Lower leg skin (tissue), 3 donors: Measurements from ENCODE around the gene NTSR1.

Experiments used
- POLR2A ChIP-seq, 2 donors: fragments of 450-650 bp; IDR thresholded peaks; one replicate each; pipeline ENCODE4 v1.6.1; 2016 to 2017; ENCODE audit warnings: antibody characterized with exemption in 2 of 2, mild to moderate bottlenecking in 1 of 2, moderate library complexity in 1 of 2
- TF ChIP-seq, protein P1 (sequence below), 3 donors: fragments of 450-650 bp; IDR thresholded peaks; one replicate each; pipeline ENCODE4 v1.5.1; 2016; ENCODE audit warnings: antibody characterized with exemption in 3 of 3, mild to moderate bottlenecking in 3 of 3, moderate library complexity in 2 of 3

DNA sequence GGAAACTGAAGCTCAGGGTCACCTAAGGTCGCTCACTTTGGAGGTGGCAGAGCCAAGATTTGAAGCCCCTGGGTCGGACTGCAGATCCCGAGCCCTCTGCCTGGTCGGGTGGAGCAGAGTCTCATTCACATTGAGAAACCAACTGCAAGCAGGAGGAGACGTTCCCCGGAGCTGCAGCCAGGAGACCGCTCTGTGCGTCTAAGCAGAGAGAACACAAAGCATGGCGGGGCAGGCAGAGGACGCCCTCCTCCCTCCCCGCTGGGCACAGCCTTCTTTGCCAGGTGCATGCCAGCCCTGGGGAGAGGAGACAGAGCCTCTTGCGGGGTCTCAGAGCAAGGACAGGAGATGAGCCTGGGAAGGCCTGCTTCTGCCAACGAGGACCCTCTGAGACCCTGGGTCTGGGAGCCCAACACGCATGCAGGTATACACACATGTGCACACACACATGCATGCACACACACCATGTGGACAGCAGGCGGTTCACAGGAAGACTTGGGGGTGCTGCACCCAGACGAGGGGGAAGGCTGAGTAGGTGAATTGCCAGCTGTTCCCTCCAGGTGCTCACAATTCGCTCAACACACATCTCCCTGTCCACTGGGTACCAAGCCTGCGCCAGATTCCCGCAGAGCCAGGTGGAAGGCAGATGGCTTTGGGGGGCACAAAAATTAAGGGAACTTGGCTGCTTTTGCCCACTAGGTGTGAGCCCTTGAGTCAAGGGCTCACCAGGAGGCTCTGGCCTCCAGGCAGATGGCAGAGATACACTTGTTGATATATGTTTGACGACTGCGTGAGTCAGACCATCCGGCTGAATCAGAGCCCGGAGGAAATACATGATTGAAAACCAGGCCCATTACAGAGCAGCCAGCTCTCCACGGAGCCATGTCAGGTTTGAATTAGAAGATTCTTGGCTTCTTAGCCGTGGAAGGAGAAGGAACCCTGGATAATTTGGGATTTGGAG, 5.5 kb upstream of the NTSR1 start:
- TF ChIP-seq, protein P1, sequence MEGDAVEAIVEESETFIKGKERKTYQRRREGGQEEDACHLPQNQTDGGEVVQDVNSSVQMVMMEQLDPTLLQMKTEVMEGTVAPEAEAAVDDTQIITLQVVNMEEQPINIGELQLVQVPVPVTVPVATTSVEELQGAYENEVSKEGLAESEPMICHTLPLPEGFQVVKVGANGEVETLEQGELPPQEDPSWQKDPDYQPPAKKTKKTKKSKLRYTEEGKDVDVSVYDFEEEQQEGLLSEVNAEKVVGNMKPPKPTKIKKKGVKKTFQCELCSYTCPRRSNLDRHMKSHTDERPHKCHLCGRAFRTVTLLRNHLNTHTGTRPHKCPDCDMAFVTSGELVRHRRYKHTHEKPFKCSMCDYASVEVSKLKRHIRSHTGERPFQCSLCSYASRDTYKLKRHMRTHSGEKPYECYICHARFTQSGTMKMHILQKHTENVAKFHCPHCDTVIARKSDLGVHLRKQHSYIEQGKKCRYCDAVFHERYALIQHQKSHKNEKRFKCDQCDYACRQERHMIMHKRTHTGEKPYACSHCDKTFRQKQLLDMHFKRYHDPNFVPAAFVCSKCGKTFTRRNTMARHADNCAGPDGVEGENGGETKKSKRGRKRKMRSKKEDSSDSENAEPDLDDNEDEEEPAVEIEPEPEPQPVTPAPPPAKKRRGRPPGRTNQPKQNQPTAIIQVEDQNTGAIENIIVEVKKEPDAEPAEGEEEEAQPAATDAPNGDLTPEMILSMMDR (IDR thresholded peaks at IDR 0.05), result no peak
- TF ChIP-seq POLR2A (IDR thresholded peaks at IDR 0.05), result no peak
